ENCODE results near the gene CYP2W1.

GRCh38 chr7:1022356-1022755 is 39.4 kb downstream of the CYP2W1 start:
- no peak for TF ChIP-seq CTCF (conservative IDR thresholded peaks at IDR 0.05)
- TF ChIP-seq EZH2 (IDR thresholded peaks at IDR 0.05; ENCODE audit: low read depth), result no peak

Measured in PC-9 (cell line).